Stimulated activated effector memory CD8-positive, alpha-beta T cell treated with anti-CD3 and anti-CD28 coated beads, Interleukin-12 subunit alpha, Interleukin-12 subunit beta, amount 100 ng/mL, for 72 hours (primary cell): ENCODE results near the gene MAP3K9.

Source experiments
- ATAC-seq: fragments of 150-1000 bp; cut with Tn5 transposase; 2 replicates; pipeline ENCODE4 v1.10.0; 2021
- DNase-seq, 2 donors: peaks; one replicate each; pipeline ENCODE4 v3.0.0; 2021 to 2022; ENCODE audit warnings: low spot score in 2 of 2
- H3K27ac Mint-ChIP-seq: one replicate; pipeline ENCODE4 v1.8.0; 2022; ENCODE audit warnings: mild to moderate bottlenecking, mixed read lengths
- H3K36me3 Mint-ChIP-seq: one replicate; pipeline ENCODE4 v1.8.0; 2022; ENCODE audit warnings: mild to moderate bottlenecking, mixed read lengths
- H3K4me1 Mint-ChIP-seq: one replicate; pipeline ENCODE4 v1.8.0; 2022; ENCODE audit warnings: mixed read lengths
- H3K4me3 Mint-ChIP-seq: one replicate; pipeline ENCODE4 v1.8.0; 2022; ENCODE audit warnings: mild to moderate bottlenecking, mixed read lengths
- H3K9me3 Mint-ChIP-seq: one replicate; pipeline ENCODE4 v1.8.0; 2022; ENCODE audit warnings: mixed read lengths

Gene MAP3K9

DNA sequence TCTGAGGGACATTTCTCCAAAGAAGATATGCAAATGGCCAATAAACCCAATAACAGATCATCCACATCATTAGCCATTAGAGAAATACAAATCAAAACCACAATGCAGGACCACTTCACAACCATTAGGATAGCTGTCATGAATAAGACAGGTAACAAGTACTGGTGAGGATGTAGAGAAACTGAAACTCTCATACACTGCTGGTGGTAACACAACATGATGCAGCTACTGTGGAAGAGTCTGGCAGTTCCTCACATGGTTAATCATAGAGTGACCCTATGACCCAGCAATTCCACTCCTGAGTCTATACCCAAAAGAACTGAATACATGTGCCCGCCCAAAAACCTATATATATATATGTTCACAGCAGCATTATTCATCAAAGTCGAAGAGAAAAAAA is 128.6 kb downstream of the MAP3K9 start:
- ATAC-seq (no peak), DNase-seq (no peak)
- no peaks in the 10 kb centered on the region for H3K4me1 Mint-ChIP-seq
- no peaks in the 10 kb centered on the region for H3K9me3 Mint-ChIP-seq
- no peak overlapping the region for H3K27ac Mint-ChIP-seq
- H3K4me3 Mint-ChIP-seq = no peak overlapping the region
- H3K36me3 Mint-ChIP-seq = no peaks in the 10 kb centered on the region

DNA sequence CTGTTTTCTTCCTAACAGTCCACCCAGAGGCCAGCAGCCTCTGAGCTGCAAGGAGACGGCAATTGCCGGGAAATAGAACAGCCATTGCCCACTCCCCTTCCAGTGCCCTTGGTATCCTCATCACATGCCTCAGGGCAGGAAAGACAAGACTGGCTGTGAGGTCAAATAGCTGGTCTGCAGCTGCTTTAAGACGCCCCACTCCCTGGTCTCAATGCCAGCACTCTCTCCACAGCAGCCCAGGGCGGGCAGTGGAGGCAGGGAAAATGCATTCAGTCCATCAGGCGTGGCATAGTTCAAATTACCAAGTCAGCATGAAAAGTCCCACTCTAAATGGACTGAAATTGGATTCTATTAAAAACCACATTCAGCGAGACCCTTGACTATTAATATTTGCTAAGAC is 132.0 kb downstream of the MAP3K9 start:
- Mint-ChIP-seq H3K36me3 (peaks cover 9% of the 10 kb centered on the region), H3K27ac (no peak overlapping the region), H3K9me3 (no peaks in the 10 kb centered on the region), H3K4me1 (no peaks in the 10 kb centered on the region), H3K4me3 (no peak overlapping the region)
- DNase-seq (no peak), ATAC-seq (no peak)
